Osteoblast (primary cell): Measurements from ENCODE around the gene LHFPL3. TPM values are rescaled to one million over a fixed set of nuclear protein-coding genes. Genes with fewer than 3 reads are reported as not detected.

Source experiments
- DNase-seq: peaks from one replicate; pipeline ENCODE4 v3.0.0; 2011; ENCODE audit warnings: low spot score, mixed read lengths; ENCODE audit not compliant: insufficient read length; ENCODE audit errors: missing footprints
- H2AFZ ChIP-seq: 2 replicates; pipeline ENCODE4 v1.6.0; 2011; ENCODE audit warnings: mild to moderate bottlenecking, low read length
- H3K27ac ChIP-seq: 2 replicates; pipeline ENCODE4 v1.5.1; 2011; ENCODE audit warnings: mild to moderate bottlenecking, low read depth, low read length, moderate library complexity
- H3K27me3 ChIP-seq: 2 replicates; pipeline ENCODE4 v1.6.0; 2012; ENCODE audit warnings: mild to moderate bottlenecking, control low read depth, inconsistent platforms, low read length, moderate library complexity; ENCODE audit not compliant: insufficient read depth
- H3K36me3 ChIP-seq: 2 replicates; pipeline ENCODE4 v1.5.1; 2011; ENCODE audit warnings: mild to moderate bottlenecking, low read length, control low read depth, moderate library complexity; ENCODE audit not compliant: insufficient read depth
- H3K4me1 ChIP-seq: 2 replicates; pipeline ENCODE4 v1.5.1; 2011; ENCODE audit warnings: mild to moderate bottlenecking, low read length, control low read depth, moderate library complexity; ENCODE audit not compliant: insufficient read depth
- H3K4me2 ChIP-seq: 2 replicates; pipeline ENCODE4 v1.6.0; 2011; ENCODE audit warnings: mild to moderate bottlenecking, low read length; ENCODE audit not compliant: insufficient read depth
- H3K4me3 ChIP-seq: fragments of 200-600 bp; sonication (generic); 3 replicates; pipeline ENCODE4 v1.5.1; 2012; ENCODE audit warnings: mild to moderate bottlenecking, low read length, inconsistent platforms; ENCODE audit not compliant: insufficient read depth
- H3K79me2 ChIP-seq: 2 replicates; pipeline ENCODE4 v1.6.0; 2012; ENCODE audit warnings: mild to moderate bottlenecking, low read length, control low read depth, inconsistent platforms; ENCODE audit not compliant: insufficient read depth
- H3K9me3 ChIP-seq: 2 replicates; pipeline ENCODE4 v1.5.1; 2011; ENCODE audit warnings: low read depth, low read length, control low read depth
- H4K20me1 ChIP-seq: 2 replicates; pipeline ENCODE4 v1.6.0; 2012; ENCODE audit warnings: mild to moderate bottlenecking, low read length, control low read depth; ENCODE audit not compliant: insufficient read depth
- total RNA-seq: library from RNA; depleted of rRNA; stranded (reverse); fragments of >200 nt; gene quantifications from 2 replicates; pipeline ENCODE4 v1.2.3, GENCODE V29; 2012
- TF ChIP-seq, protein P1 (sequence below): IDR thresholded peaks from 2 replicates; pipeline ENCODE4 v1.5.1; 2011; ENCODE audit warnings: mild to moderate bottlenecking, low read depth, low read length, moderate library complexity; ENCODE audit errors: extremely low read depth

Gene LHFPL3
- total RNA-seq, 1 donor: not detected

DNA sequence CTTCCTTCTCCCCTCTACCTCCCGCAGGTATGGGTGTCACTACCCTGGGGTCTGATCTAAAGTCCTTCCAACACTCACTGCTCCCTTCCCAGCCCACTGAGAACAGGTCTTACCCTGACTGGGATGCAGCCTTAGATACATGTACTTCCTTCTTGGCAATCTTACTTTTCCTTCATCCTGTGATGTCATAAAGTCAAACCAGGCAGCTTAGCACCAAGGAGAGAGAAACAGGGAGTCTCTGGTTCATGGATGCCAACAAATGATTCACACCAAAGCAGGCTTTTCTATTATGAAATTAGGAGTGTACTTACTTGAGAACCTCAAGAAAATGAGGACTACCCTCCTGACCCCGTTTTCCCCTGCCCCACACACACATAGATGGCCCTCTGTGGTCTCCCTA lies 574.6 kb downstream of the LHFPL3 start:
- Histone ChIP-seq H3K79me2 (no peaks in the 10 kb centered on the region), H3K27me3 (peaks cover 16% of the 10 kb centered on the region), H3K4me1 (no peaks in the 10 kb centered on the region), H2AFZ (no peak overlapping the region), H3K4me2 (no peak overlapping the region), H3K4me3 (no peak overlapping the region), H3K27ac (no peak overlapping the region), H3K36me3 (no peaks in the 10 kb centered on the region), H3K9me3 (no peaks in the 10 kb centered on the region), H4K20me1 (no peaks in the 10 kb centered on the region)
- DNase-seq: no peak
- TF ChIP-seq, protein P1, sequence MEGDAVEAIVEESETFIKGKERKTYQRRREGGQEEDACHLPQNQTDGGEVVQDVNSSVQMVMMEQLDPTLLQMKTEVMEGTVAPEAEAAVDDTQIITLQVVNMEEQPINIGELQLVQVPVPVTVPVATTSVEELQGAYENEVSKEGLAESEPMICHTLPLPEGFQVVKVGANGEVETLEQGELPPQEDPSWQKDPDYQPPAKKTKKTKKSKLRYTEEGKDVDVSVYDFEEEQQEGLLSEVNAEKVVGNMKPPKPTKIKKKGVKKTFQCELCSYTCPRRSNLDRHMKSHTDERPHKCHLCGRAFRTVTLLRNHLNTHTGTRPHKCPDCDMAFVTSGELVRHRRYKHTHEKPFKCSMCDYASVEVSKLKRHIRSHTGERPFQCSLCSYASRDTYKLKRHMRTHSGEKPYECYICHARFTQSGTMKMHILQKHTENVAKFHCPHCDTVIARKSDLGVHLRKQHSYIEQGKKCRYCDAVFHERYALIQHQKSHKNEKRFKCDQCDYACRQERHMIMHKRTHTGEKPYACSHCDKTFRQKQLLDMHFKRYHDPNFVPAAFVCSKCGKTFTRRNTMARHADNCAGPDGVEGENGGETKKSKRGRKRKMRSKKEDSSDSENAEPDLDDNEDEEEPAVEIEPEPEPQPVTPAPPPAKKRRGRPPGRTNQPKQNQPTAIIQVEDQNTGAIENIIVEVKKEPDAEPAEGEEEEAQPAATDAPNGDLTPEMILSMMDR: no peak

DNA sequence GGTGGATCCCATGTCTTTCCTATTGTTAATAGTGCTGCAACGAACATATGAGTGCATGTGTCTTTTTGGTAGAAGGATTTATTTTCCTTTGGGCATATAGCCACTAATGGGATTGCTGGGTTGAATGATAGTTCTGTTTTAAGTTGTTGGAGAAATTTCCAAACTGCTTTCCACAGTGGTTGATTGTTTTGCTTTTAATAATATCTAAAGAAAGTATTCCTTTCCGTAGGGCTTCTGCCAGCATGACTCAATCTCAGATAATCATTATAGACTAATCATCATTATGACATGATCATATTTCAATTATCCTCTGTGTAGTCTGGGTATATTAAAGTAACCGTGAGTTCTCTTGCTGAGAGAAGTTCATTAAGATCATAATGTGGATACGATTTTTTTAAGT lies 575.4 kb downstream of the LHFPL3 start:
- Histone ChIP-seq H3K79me2 (no peaks in the 10 kb centered on the region), H3K4me1 (no peaks in the 10 kb centered on the region), H2AFZ (no peak overlapping the region), H3K9me3 (no peaks in the 10 kb centered on the region), H3K4me3 (no peak overlapping the region), H3K27me3 (peaks cover 16% of the 10 kb centered on the region), H3K36me3 (no peaks in the 10 kb centered on the region), H3K4me2 (no peak overlapping the region), H3K27ac (no peak overlapping the region), H4K20me1 (no peaks in the 10 kb centered on the region)
- no peak for DNase-seq
- TF ChIP-seq, protein P1: no peak

DNA sequence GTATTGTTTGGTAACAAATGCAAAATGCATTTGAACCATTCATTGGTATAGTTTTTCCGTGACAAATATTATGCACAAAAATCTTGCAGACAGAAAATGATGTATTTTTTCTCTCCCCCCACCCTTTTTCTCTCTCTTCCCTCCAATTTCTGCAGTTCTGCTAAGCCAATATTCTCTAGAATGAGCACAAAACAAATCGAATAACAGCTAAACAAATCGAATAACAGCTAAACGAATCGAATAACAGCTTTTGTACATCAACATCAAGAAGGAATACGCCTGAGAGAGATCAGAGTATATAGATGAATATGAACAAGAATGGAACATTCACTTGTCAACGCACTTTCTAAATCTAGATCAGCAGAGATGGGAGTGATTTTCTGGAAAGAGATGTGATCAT lies 577.6 kb downstream of the LHFPL3 start:
- Histone ChIP-seq H3K4me1 (no peaks in the 10 kb centered on the region), H3K79me2 (no peaks in the 10 kb centered on the region), H3K4me2 (no peak overlapping the region), H3K27ac (no peak overlapping the region), H3K4me3 (no peak overlapping the region), H3K27me3 (peaks cover 11% of the 10 kb centered on the region), H2AFZ (no peak overlapping the region), H4K20me1 (no peaks in the 10 kb centered on the region), H3K9me3 (no peaks in the 10 kb centered on the region), H3K36me3 (no peaks in the 10 kb centered on the region)
- no peak for DNase-seq
- TF ChIP-seq, protein P1: no peak

DNA sequence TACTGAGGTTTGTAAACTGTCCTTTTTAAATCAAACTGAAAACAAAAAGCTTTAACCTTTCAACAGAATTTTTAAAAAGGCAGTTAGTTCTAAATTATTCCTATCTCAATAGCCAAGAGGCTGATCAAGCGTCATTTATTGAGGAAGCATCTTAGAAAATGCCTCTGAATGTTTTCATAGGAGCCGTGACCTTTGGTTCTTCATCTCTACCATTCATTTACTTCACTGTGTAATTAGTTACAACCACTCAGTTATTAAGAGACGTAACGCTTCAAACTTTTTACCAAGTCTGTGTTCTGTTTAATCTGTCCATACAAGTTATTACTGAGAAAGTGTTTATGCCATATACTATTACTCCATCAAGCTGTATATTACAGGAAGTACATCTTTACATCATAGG lies 578.2 kb downstream of the LHFPL3 start:
- peaks cover 11% of the 10 kb centered on the region for H3K27me3 ChIP-seq

More for the DNA sequence above, 578.2 kb downstream of the LHFPL3 start:
- DNase-seq: no peak
- Histone ChIP-seq H3K27ac (no peak overlapping the region), H3K79me2 (no peaks in the 10 kb centered on the region), H3K36me3 (no peaks in the 10 kb centered on the region), H2AFZ (no peak overlapping the region), H3K4me1 (no peaks in the 10 kb centered on the region), H3K4me2 (no peak overlapping the region), H4K20me1 (no peaks in the 10 kb centered on the region), H3K4me3 (no peak overlapping the region), H3K9me3 (no peaks in the 10 kb centered on the region)
- TF ChIP-seq, protein P1: no peak
